Fibroblast of skin of scalp (primary cell): ENCODE data around the gene UNC45B.
A peak's percentile ranks its signal among the peaks of the same experiment; 100 is the strongest.
"Not testable (repeated sequence)": the region's sequence is repeated elsewhere in the genome, so short reads cannot be mapped to it uniquely, and the experiment has no call there.

Source experiments
- DNase-seq: peaks from one replicate; pipeline ENCODE4 v3.0.0-alpha.2; 2013

Gene UNC45B

GRCh38 chr17:35172321-35172720 lies 24.7 kb downstream of the UNC45B start:
- DNase-seq = not testable (repeated sequence)

DNA sequence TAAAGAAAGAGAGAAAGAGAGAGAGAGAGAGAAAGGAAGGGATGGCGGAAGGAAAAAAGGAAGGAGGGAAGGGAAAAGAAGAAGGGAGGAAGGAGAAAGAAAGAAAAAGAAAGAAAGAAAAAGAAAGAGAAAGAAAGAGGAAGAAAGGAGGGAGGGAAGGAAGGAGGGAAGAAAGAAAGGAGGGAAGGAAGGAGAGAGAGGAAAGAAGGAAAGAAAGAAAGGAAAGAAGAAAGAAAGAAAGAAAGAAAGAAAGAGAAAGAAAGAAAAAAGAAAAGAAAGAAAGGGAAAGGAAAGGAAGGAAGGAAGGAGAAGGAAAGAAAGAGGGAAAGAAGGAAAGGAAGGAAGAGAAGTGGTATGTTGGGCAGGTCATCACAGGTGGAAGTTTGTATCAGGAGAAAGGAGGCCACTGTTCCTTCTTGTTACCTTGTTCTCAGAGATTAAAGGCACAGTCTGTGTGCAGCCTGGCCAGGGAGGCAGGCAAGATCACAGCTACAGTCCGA lies 27.3 kb downstream of the UNC45B start:
- DNase-seq = no peak

- no peak for DNase-seq
These were observed 28.2 kb downstream of the UNC45B start for GRCh38 chr17:35175638-35176415.

GRCh38 chr17:35176897-35177296 lies 29.3 kb downstream of the UNC45B start:
- no peak for DNase-seq

DNA sequence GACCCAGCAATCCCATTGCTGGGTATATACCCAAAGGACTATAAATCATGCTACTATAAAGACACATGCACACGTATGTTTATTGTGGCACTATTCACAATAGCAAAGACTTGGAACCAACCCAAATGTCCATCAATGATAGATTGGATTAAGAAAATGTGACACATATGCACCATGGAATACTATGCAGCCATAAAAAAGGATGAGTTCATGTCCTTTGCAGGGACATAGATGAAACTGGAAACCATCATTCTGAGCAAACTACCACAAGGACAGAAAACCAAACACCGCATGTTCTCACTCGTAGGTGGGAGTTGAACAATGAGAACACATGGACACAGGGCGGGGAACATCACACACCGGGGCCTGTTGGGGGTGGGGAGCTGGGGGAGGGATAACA lies 31.8 kb downstream of the UNC45B start:
- DNase-seq = not testable (repeated sequence)

GRCh38 chr17:35183332-35183731 lies 35.7 kb downstream of the UNC45B start:
- no peak for DNase-seq

GRCh38 chr17:35184274-35184673 lies 36.7 kb downstream of the UNC45B start:
- DNase-seq = no peak

GRCh38 chr17:35185849-35186248 lies 38.2 kb downstream of the UNC45B start:
- DNase-seq = no peak

GRCh38 chr17:35187481-35187880 lies 39.9 kb downstream of the UNC45B start:
- no peak for DNase-seq

DNA sequence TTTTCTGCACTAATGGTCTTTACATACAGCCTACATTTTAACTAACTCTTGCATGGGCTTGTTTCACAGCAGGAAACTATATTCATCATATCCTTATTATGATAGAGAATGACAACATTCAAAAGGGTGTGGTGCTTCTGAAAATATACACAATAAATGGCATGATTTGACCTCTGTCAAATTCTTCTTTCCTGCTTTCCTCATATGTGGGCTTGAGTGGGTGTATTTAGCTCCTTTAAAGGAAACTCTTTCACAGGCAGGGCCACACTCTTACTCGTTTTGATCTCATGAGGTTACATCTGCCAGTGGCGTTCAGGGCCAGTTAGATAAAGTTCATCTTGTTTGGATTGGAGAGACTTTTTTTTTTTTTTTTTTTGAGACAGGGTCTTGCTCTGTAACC lies 40.5 kb downstream of the UNC45B start:
- DNase-seq = no peak

DNA sequence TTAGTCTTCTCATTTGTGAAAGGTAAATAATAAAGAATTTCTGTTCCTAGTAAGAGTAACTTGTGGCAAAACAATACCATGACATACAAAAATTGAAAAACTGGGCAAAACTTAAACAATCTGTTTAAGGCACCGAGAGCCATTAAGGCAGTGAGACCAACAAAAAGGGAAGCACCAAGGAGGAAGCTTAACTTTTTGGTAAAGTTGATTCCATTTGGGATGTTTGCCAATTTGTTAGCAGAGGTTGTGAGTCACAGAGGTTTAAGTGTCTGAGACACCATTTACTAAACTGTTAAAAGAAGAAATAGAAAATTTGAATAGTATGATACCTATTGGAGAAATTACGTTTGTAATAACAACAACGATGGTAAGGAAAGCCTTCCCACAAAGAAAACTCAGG lies 41.7 kb downstream of the UNC45B start:
- peak; percentile 23 for DNase-seq

DNA sequence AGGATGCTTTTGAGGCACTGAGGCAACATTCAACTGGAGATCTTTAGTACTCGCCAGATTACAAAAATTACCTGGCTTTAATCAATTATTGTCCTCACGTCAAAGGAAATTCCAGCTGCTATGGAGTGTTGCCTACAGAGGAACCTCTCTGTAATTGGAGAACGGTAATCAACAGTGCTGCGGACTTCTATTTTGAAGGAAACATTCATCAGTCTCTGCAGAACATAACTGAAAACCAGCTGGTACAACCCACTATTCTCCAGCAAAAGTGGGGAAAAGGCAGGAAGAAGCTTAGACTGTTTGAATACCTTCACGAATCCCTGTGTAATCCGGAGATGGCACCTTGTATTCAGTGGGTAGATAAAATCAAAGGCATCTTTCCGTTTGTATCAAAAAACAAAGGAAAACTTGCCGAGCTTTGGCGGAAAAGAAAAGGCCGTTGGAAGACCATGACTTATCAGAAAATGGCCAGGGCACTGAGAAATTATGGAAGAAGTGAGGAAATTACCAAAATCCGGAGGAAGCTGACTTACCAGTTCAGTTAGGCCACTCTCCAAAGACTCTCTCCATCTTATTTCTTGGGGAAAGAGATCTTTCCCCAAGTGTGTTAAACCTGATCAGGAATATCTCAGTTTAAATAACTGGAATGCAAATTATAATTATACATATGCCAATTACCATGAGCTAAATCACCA lies 43.5 kb downstream of the UNC45B start:
- DNase-seq = no peak

DNA sequence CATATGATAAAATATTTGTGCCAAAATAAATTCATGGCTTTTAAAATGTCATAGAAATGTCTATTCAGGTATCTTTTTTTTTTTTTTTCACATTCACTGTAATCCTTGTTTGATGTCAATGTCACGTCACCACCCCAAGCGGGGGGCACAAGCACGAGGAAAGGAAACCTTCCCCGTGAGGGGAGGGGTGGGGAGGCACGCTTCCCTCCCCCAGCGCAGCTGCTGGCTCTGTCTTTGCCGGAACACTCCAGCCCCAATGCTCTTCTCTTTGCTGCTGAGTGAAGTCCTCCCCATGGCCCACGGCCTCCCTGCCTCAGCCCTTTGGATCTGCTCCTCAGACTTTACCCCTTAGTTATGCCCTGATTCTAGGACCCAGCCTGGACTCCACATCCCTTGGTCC lies 45.1 kb downstream of the UNC45B start:
- DNase-seq = no peak

GRCh38 chr17:35194001-35194400 lies 46.4 kb downstream of the UNC45B start, which contains the start of gene SLC35G3:
Gene SLC35G3 (minus strand): TSS chr17:35194393. CDS start chr17:35194307, 86 bp downstream.
- DNase-seq = not testable (repeated sequence)

DNA sequence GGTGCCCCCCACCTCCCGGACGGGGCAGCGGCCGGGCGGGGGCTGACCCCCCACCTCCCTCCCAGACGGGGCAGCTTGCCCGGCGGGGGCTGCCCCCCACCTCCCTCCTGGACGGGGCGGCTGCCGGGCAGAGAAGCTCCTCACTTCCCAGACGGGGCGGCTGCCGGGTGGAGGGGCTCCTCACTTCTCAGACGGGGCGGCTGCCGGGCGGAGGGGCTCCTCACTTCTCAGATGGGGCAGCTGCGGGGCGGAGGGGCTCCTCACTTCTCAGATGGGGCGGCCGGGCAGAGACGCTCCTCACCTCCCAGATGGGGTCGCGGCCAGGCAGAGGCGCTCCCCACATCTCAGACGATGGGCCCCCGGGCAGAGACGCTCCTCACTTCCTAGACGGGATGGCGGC lies 47.4 kb downstream of the UNC45B start:
- not testable (repeated sequence) for DNase-seq

DNA sequence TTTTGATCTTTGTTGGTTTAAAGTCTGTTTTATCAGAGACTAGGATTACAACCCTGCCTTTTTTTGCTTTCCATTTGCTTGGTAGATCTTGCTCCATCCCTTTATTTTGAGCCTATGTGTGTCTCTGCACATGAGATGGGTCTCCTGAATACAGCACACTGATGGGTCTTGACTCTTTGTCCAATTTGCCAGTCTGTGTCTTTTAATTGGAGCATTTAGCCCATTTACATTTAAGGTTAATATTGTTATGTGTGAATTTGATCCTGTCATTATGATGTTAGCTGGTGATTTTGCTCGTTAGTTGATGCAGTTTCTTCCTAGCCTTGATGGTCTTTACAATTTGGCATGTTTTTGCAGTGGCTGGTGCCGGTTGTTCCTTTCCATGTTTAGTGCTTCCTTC lies 55.0 kb downstream of the UNC45B start:
- DNase-seq = not testable (repeated sequence)

- DNase-seq = no peak
These were observed 63.1 kb downstream of the UNC45B start for GRCh38 chr17:35210741-35211140.

DNA sequence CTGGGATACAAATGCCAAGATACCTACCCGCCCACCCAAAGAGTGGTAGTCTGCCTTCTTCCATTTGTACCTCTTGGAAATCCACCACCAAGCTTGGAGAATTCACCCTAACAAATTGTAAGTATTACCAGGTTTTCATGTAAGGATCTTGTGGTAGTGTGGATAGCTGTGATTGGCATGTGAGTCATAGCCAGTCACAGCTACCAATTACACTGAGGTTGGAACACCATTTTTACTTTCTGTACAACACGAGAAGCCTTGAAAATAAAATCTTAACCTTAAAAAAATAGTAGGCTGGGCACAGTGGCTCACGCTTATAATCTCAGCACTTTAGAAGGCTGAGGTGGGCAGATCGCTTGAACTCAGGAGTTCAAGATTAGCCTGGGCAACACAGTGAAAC lies 65.1 kb downstream of the UNC45B start:
- DNase-seq = no peak

GRCh38 chr17:35213412-35213940 lies 65.9 kb downstream of the UNC45B start:
- no peak for DNase-seq

GRCh38 chr17:35214192-35214591 lies 66.6 kb downstream of the UNC45B start:
- DNase-seq = no peak

- DNase-seq = no peak
These were observed 67.1 kb downstream of the UNC45B start for GRCh38 chr17:35214631-35215273.

DNA sequence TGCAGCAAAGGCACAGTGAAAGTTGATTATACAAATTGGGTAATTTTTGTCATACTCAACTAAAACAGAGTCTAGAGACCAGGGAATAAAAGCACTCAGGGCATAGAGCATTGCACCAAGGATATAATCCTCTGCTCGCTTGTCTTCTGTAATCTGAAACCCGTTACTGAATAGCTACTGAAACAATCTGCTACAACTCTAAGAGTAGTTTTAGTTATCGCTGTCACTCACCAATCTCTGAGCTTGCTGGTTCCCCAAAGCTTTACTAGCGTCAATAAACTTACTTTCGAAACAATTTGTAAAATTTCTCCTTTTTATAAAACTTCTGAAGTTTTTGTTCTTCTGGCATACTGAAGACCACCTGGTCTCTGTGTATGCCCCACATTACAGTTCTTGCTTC lies 69.5 kb downstream of the UNC45B start:
- no peak for DNase-seq

GRCh38 chr17:35218915-35219314 lies 71.3 kb downstream of the UNC45B start:
- DNase-seq = no peak
